NCI-H446 (cell line): ENCODE data around the gene MLST8.
"Not testable (repeated sequence)": the region's sequence is repeated elsewhere in the genome, so short reads cannot be mapped to it uniquely, and the experiment has no call there.

Source experiments
- DNase-seq, 2 experiments: peaks; one replicate each; lab custom pipeline; 2025; lab: John Stamatoyannopoulos, UW

MLST8 gene

DNA sequence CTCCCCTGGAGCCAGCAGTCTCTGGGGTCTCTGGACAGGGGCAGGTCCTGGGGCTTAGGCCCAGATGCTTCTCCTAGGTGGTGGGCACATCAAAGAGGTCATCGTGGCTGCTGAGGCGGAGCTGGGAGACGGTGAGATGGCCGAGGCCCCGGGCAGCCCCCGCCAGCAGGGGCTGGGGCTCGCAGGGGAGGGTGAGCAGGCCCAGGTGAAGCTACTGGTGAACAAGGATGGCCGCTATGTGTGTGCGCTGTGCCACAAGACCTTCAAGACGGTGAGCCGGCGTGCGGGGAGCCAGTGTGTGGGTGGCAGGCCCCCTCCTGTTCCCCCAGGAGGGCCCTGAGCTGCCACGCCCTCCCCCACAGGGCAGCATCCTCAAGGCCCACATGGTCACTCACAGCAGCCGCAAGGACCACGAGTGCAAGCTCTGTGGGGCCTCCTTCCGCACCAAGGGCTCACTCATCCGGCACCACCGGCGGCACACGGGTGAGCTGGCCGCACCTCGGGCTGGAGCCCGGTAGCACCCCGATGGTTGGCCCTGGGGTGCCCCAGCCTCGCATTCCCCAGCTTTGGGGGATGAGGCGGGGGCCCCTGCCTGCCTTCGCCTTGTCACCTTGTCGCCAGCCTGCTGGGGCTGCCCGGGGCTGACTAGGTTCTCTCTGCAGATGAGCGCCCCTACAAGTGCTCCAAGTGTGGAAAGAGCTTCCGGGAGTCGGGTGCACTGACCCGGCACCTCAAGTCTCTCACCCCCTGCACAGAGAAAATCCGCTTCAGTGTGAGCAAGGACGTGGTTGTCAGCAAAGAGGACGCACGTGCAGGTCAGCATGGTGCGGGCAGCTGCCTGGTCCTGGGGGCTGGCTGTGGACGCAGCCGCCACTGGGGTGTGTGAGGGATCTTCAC is 27.1 kb downstream of the MLST8 start:
- DNase-seq, result no peak

DNA sequence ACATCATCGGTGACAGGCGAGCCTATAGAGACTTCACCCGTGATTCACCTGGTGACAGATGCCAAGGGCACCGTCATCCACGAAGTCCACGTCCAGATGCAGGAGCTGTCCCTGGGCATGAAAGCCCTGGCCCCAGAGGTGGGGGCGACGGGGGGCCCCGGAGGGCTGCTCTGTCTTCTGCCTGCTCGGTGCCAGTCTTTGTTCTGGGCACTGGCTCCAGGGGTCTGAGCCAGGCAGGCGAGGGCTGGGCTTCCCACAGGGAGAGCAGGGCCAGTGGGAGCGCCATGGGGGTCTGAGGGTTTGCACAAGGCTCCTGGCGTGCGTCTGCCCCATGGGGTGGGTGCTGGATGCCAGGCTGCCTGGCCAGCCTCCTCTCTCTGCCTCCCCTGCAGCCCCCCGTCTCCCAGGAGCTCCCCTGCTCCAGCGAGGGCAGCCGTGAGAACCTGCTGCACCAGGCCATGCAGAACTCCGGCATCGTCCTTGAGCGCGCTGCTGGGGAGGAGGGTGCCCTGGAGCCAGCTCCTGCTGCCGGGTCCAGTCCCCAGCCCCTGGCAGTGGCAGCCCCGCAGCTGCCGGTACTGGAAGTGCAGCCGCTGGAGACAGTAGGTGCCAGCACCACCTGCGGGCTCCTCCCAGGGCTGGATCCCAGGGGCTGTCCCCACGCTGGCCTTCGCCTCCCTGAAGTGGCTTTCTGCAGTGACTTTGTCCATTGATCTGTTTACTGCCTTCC is 28.0 kb downstream of the MLST8 start:
- no peak for DNase-seq

DNA sequence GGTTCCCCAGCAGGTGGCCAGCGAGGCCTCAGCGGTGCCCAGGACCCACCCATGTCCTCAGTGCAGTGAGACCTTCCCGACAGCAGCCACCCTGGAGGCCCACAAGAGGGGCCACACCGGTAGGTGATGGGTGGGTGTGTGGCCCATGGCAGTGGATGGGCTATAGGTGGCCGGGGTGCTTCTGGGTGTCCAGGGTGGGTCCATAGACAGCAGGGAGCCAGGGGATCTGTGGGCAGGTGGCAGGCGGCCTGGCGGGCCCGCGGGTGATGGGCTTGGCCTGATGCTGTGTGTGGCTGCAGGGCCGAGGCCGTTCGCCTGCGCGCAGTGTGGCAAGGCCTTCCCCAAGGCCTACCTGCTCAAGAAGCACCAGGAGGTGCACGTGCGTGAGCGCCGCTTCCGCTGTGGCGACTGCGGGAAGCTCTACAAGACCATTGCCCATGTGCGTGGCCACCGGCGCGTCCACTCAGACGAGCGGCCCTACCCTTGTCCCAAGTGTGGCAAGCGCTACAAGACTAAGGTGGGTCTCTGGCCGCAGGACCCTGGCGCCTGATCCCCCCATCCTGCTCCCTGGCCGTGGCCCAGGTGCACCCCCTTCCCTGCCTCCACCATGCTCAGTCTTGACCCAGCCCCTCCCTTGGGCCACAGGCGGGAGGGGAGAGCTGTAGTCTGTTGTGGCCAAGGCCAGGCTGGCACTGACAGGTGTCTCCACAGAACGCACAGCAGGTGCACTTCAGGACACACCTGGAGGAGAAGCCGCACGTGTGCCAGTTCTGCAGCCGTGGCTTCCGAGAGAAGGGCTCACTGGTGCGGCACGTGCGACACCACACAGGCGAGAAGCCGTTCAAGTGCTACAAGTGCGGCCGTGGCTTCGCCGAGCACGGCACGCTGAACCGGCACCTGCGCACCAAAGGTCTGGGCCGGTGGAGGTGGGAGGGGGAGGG is 28.9 kb downstream of the MLST8 start:
- no peak for DNase-seq

DNA sequence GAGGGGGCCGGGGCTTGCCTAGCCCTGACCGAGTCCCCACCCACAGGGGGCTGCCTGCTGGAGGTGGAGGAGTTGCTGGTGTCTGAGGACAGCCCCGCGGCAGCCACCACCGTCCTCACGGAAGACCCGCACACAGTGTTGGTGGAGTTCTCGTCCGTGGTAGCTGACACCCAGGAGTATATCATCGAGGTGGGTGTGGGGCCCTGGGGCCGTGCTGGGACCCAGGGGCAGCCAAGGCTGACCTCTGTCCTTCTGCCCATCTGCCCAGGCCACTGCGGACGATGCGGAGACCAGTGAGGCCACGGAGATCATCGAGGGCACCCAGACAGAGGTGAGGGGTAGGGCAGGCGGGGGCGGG is 29.5 kb downstream of the MLST8 start:
- no peak for DNase-seq

DNA sequence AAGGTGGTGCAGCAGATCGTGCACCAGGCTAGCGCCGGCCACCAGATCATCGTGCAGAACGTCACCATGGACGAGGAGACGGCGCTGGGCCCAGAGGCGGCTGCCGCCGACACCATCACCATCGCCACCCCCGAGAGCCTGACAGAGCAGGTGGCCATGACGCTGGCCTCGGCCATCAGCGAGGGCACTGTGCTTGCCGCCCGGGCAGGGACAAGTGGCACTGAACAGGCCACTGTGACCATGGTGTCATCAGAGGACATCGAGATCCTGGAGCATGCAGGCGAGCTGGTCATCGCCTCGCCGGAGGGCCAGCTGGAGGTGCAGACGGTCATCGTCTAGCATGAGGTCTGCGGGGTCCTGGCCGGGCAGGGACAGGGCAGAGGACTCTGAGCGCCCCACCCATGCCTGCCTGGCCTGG is 30.0 kb downstream of the MLST8 start:
- DNase-seq, result no peak

DNA sequence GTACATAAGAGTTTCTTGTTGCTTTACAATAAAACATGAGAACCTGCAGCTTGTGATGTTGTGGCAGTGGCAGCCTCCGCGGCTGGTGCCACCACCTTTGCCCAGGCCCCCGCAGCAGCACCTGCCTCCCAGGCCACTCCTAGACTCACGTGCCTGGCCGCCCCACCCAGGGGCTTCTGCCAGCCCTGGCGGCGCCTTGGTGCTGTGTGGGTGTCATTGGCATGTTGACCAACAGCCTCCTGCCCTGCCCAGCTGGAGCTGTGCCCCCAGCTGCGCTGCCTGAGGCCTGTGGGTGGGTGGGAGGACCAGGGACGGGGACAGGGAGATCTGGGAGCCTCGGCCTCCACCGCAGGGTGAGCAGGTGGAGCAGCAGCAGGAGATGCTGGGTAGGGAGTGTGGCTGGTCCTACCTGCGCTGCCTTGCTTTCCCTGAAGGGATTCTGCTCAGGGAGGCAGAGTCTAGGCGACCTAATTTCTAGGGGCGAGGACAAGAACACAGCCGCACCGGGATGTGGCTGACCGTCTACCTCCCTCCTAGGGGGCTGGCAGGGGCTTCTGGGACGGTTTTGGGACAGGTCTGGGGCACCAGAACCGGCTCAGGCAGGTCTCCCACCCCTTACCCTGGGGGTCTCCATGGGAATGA is 30.6 kb downstream of the MLST8 start:
- DNase-seq, result no peak

DNA sequence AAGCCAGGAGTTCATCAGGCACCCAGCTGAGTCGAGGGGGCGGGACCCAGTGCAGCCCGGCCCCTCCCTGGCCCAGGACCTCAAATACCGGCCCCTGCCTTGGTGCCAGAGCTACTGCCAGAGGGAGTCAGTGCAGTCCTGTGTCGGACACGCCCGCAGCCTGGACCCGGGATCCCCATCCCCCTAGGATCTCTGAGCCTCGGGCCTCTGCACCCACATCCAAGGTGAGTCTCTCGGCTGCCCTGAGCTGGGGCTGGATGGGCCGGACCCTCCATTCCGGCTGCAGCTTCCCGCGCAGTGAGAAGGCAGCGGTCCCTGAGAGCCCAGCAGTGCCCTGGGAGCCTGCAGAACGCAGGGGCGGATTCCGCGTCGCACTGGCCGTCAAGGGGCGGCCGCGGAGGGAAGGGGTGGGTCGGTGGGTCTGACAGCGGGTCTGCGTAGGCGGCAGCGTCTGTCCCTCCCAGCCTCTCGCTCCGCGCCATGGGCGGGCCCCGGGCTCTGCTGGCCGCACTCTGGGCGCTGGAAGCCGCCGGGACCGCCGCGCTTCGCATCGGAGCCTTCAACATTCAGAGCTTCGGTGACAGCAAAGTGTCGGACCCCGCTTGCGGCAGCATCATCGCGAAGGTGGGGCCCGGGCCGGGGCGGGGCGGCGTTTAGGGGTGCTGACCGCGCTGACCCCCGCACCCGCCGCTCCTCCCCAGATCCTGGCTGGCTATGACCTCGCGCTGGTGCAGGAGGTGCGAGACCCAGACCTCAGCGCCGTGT is 31.3 kb downstream of the MLST8 start, which contains the start of gene DNASE1L2:
Gene DNASE1L2, plus strand, starts transcription at position 108 of the 765 bp plus-strand sequence. Its CDS starts 373 bp downstream, at position 481.
- no peak for DNase-seq

DNA sequence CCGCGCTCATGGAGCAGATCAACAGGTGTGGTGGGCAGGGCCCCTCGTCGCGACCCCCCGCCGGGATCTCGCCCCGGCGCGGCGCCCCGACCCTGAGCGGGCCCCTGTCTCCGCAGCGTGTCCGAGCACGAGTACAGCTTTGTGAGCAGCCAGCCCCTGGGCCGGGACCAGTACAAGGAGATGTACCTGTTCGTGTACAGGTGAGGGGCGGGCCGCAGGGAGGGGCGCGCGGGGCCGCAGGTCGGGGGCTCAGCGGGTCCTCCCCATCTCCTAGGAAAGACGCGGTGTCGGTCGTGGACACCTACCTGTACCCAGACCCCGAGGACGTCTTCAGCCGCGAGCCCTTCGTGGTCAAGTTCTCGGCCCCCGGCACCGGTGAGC is 31.8 kb downstream of the MLST8 start:
- DNase-seq, result no peak

DNA sequence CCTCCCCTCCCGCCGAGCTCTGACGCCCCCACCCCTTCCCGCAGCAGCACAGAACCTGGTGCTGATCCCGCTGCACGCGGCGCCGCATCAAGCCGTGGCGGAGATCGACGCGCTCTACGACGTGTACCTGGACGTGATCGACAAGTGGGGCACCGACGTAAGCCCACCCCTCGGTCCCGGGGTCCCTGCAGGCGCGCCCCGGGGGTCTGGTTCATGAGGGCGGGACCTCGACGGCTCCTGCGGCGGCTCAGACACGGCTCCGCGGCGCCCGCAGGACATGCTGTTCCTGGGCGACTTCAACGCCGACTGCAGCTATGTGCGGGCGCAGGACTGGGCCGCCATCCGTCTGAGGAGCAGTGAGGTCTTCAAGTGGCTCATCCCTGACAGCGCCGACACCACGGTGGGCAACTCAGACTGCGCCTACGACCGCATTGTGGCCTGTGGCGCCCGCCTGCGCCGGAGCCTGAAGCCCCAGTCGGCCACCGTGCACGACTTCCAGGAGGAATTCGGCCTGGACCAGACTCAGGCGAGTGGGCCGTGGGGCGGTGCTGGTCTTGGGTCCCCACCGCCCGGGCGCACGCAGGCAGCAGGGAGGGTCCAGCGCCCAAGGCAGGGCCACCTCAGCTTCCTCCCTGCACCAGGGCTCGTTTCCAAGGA is 32.4 kb downstream of the MLST8 start:
- DNase-seq, result no peak

DNA sequence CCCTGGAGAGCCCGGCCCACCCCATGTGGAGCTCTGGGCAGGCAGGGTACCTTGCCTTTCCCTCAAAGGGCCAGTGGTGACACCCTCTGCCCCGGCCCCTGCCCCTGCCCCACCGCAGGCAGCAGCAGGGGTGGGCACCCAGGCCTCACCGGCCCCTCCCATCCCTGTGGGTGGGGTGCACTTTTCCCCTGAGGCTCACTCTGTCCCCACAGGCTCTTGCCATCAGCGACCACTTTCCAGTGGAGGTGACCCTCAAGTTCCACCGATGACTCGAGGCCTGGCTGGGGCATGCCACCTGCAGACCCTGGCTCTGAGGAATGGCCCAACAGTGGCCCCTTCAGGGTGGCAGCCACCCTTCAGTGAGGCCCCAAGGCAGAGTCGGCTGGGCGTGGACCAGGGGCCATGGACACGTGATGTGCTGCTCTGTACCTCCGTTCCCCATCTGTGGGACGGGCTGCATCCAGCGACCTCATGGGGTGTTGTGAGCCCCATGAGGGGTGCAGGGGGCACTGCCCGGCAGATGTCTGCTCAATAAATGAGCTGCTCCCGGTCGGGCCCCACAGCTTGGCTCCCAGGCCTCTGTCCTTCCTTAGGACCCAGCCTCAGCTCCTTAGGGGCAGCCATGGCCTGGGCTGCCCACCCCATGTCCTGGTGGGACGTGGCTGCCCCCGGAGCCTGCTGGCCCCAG is 33.0 kb downstream of the MLST8 start:
- no peak for DNase-seq

DNA sequence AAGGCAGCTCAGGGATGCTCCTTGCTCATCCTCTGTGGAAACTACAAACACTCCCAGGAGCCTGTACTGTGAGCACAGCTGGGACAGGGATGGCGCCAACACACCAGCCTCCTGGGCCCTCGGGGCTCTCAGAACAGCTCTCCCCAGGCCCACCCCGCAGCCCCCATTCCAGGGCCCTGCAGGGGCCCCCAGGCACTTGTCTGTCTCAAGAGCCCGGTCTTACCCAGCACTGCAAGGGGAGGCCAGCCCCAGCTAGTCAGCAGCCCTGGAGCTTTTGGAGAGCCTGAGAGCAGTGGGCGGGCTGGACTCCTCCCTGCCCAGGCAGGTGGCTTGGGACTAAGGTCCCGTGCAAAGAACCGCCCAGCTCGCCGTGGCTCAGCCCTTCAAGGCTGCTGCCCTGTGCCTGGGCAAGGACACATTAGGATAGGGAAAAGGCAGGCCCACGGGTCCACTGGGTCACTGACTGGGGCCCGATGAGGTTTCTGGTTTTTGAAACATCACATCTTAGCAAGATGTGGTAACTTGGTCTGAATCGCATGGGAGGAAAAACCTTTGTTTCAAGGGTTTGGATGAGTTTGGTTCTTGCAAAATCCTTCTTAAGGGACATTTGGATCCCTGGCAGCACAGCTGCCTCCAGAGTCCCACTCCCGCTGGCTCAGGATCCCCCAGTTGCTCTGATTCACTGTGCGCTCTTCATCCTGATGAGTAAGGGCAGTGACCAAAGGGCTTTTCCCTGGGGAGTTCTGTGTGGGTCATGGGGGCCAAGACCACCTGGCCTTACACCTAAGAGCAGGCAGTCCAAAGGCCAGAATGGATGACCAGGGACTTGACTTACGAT is 33.8 kb downstream of the MLST8 start:
- DNase-seq, result no peak

DNA sequence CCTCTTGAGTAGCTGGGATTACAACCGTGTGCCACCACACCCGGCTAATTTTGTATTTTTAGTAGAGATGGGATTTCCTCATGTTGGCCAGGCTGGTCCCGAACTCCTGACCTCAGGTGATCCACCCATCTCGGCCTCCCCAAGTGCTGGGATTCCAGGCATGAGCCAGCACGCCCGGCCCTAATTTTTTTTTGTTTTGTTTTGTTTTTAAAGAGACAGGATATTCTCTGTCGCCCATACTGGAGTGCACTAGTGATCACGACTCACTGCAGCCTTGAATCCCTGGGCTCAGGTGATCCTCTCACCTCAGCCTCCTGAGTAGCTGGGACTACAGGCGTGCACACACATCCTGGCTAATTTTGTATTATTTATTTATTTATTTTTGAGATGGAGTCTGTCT is 35.1 kb downstream of the MLST8 start:
- DNase-seq, result not testable (repeated sequence)

DNA sequence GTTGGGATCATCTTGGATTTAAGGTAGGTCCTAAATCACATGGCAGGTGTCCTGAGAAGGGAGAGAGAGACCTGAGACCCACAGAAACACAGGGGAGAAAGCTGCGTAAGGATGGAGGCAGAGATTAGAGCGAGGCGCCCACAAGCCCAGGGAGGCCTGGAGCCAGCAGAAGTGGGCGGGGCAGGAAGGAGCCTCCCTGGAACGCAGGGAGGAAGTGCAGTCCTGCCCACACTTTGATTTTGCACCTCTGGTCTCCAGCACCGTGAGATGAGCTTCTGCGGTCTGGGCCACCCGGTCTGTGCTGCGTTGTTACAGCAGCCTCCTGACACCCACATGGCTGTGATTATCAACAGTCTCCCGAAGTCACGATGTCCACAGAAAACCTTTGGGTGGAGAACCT is 37.3 kb downstream of the MLST8 start:
- DNase-seq, result no peak

DNA sequence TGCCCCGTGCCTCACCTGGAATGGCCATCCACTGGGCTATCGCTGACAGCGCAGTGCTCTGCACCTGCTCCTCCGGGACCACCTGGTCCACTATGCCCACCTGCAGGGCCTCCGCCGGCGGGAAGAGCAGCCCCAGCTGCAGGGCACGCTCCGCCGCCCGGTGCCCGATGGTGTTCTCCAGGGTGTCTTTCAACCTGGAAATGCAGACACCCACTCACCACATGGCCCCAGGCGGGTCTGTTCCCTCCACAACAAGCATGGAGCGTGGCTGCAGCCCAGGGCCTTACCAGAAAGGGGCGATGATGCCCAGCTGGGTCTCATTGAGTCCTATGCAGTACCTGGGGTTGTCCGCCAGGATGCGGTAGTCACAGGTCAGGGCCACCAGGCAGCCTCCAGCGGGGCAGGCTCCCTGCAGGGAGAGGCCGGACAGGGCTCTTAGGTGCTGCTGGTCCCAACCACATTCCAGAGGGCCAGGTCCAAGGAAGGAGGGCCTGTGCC is 37.8 kb downstream of the MLST8 start:
- no peak for DNase-seq

DNA sequence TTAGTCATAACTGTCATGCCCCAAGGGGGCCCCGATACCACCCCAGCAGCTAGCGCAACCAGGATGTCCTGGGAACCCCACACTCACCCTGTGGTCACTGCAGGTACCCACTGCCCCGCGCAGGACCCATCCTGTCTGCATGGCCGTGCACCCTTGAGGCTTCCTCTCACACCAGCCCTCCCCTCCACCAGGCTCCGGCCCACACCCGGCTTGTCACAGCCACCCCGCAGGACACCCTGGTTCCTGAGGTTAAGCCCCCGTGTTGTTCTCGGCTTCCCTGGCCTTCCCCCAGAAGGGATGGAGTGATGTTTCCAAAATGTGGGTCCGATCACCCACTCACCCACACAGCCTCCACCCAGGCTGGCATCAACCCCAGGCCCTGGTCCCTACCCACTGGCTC is 38.5 kb downstream of the MLST8 start:
- DNase-seq, result no peak

DNA sequence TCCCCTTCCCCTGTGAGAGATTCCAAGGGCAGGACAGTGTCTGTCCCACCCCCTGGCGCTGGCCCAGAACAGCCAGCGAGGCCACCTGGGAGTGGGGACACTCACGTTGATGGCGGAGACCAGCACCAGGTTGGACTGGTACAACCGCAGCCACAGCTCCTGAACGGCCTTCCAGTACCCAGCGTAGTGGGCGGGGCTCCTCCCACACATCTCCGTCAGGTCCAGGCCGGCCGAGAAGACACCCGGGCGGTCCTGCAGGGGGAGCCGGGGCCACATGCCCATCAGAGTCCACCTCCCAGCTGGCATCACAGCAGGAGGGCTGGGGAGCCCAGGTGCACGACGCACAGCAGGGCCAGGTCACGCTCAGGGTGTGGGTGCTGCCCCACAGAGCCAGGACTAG is 39.0 kb downstream of the MLST8 start:
- DNase-seq, result no peak

DNA sequence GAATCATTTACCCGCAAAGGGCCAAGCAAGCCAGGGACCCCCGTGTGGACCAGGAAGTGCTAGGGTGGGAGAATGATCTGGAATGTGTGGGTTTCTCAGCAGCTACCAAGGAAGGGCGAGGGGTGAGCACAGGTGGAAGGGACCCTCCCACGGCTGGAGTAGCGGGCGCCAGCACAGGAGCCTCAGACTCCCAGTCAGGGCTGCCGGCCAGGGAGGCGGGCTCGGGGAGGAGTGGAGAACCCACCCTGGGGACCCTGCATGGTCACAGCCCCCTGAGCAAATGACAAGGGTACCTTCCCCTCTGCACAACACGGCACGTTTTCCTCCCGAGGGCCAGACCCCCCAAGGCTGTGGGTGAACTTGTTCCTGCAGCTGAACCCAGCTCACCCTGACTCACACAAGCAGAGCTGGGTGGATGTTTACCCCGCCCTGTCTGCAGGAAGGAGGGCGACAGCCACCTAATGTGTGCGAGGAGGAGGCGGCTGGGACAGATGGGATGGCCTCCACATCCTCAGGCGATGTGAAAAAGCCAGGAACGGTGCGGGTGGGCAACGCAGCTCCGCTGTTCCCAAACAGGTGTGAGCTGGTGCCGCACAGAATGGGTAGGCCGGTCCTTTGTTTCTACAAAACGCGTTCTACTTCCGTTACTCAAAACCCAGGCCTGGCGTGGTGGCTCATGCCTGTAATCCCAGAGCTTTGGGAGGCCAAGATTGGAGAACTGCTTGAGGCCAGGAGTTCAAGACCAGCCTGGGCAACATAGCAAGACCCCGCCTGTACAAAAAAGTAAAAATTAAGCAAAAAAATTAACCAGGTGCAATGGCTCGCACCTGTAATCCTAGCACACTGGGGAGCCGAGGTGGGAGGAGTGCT is 39.9 kb downstream of the MLST8 start:
- DNase-seq, result no peak
